C4-2B (cell line): ENCODE results near the gene ZCCHC18.
"Not testable (repeated sequence)": the region's sequence is repeated elsewhere in the genome, so short reads cannot be mapped to it uniquely, and the experiment has no call there.

ENCODE experiments used
- ZFX ChIP-seq: fragments of 450-650 bp; IDR thresholded peaks from 2 replicates; pipeline ENCODE4 v1.6.1; 2017
- TF ChIP-seq, protein P1 (sequence below): fragments of 450-650 bp; conservative IDR thresholded peaks from 2 replicates; pipeline ENCODE4 v1.5.1; 2017; ENCODE audit warnings: mild to moderate bottlenecking

DNA sequence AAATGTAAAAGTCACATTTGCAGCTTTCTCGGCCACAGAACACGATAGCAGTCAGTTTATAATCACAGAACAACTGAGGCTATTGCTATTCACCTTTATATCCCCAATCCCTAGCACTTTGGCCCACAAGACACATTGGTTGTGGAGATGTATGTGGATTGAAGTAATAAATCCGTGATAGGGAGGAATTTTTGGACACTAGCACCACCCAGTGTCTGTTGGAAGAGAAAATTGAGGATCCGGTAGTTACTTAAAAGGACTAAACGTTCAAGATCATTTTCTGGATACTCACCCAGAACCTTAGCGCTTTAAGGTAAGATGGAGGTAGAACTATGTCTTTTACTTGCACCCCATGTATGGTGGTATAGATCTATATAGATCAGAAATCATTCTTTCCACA is 34.5 kb upstream of the ZCCHC18 start:
- TF ChIP-seq, protein P1, sequence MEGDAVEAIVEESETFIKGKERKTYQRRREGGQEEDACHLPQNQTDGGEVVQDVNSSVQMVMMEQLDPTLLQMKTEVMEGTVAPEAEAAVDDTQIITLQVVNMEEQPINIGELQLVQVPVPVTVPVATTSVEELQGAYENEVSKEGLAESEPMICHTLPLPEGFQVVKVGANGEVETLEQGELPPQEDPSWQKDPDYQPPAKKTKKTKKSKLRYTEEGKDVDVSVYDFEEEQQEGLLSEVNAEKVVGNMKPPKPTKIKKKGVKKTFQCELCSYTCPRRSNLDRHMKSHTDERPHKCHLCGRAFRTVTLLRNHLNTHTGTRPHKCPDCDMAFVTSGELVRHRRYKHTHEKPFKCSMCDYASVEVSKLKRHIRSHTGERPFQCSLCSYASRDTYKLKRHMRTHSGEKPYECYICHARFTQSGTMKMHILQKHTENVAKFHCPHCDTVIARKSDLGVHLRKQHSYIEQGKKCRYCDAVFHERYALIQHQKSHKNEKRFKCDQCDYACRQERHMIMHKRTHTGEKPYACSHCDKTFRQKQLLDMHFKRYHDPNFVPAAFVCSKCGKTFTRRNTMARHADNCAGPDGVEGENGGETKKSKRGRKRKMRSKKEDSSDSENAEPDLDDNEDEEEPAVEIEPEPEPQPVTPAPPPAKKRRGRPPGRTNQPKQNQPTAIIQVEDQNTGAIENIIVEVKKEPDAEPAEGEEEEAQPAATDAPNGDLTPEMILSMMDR, result not testable (repeated sequence)
- TF ChIP-seq ZFX, result not testable (repeated sequence)
